ENCODE results near the gene BRME1.

DNA sequence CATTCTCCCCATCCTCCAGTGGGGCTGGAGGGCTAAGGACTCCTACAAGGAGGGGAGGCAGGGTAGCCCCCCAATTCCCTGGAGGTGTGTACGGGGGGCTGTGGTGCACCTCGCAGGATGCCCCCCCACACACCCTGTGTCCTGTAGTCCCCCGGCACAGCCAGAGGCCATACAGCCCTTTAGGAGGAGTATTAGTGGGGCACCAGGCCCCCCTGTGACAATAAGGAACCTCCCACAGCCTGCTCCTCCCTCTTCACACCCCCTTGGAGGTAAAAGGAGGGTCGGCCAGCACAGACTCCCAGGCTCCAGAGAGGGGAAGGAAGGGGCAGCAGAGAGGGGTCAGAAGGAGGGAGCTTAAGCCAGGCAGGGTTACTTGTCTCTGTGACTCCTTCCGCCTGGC is 29.1 kb downstream of the BRME1 start, which contains the start of gene NANOS3:
- TF ChIP-seq, protein P1, sequence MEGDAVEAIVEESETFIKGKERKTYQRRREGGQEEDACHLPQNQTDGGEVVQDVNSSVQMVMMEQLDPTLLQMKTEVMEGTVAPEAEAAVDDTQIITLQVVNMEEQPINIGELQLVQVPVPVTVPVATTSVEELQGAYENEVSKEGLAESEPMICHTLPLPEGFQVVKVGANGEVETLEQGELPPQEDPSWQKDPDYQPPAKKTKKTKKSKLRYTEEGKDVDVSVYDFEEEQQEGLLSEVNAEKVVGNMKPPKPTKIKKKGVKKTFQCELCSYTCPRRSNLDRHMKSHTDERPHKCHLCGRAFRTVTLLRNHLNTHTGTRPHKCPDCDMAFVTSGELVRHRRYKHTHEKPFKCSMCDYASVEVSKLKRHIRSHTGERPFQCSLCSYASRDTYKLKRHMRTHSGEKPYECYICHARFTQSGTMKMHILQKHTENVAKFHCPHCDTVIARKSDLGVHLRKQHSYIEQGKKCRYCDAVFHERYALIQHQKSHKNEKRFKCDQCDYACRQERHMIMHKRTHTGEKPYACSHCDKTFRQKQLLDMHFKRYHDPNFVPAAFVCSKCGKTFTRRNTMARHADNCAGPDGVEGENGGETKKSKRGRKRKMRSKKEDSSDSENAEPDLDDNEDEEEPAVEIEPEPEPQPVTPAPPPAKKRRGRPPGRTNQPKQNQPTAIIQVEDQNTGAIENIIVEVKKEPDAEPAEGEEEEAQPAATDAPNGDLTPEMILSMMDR (IDR thresholded peaks at IDR 0.05 in 4 of 5, conservative IDR thresholded peaks at IDR 0.05 in 1 of 5) = no peak
- TF ChIP-seq POLR2A (IDR thresholded peaks at IDR 0.05) = no peak
